ENCODE measurements around the gene MGAT4A. TPM values are rescaled to one million over a fixed set of nuclear protein-coding genes. Genes with fewer than 3 reads are reported as not detected.

Gene MGAT4A
- total RNA-seq, 2 experiments from 2014 or later = 71.9 to 76.7 TPM

- DNase-seq = no peak
- ChIA-PET CTCF (interaction anchor here (4.1 kb wide), 1 partner anchor 12 kb away, joined by 24 read pairs; no protein-coding TSS in a partner anchor), POLR2A (no interaction called here)
- Mint-ChIP-seq H3K27me3 (no peaks in the 10 kb centered on the region), H3K4me3 (no peak overlapping the region), H3K27ac (no peak overlapping the region), H3K36me3 (peaks cover 20% of the 10 kb centered on the region), H3K9me3 (no peaks in the 10 kb centered on the region), H3K4me1 (ENCODE audit: low read depth) (no peaks in the 10 kb centered on the region)
- intact Hi-C loops (cut with micrococcal nuclease) = no loop called here
These were observed 150.2 kb downstream of the MGAT4A start for GRCh38 chr2:98580656-98581284.

- H3K36me3 Mint-ChIP-seq = peaks cover 18% of the 10 kb centered on the region
- H3K27ac Mint-ChIP-seq = no peak overlapping the region
- no peaks in the 10 kb centered on the region for H3K9me3 Mint-ChIP-seq
- ChIA-PET POLR2A (no interaction called here), CTCF (interaction anchor here (1.1 to 4.1 kb wide), 2 partner anchors 11 to 22 kb away, joined by 3 to 24 read pairs; no protein-coding TSS in a partner anchor)
- no peak for DNase-seq
- H3K4me1 Mint-ChIP-seq (ENCODE audit: low read depth) = no peaks in the 10 kb centered on the region
- no peak overlapping the region for H3K4me3 Mint-ChIP-seq
- intact Hi-C loops (cut with micrococcal nuclease) = no loop called here
- no peaks in the 10 kb centered on the region for H3K27me3 Mint-ChIP-seq
These were observed 151.0 kb downstream of the MGAT4A start for GRCh38 chr2:98579926-98580325.

GRCh38 chr2:98578231-98578630 is 152.7 kb downstream of the MGAT4A start:
- no peak overlapping the region for H3K27ac Mint-ChIP-seq
- H3K4me3 Mint-ChIP-seq = no peak overlapping the region
- H3K4me1 Mint-ChIP-seq (ENCODE audit: low read depth) = no peaks in the 10 kb centered on the region
- intact Hi-C loops (cut with micrococcal nuclease) = no loop called here
- peaks cover 20% of the 10 kb centered on the region for H3K36me3 Mint-ChIP-seq
- ChIA-PET POLR2A (no interaction called here), CTCF (interaction anchor here (0.6 to 4.1 kb wide), 3 partner anchors 9 to 50 kb away, joined by 3 to 24 read pairs (median 4); no protein-coding TSS in a partner anchor)
- DNase-seq = no peak
- no peaks in the 10 kb centered on the region for H3K9me3 Mint-ChIP-seq
- H3K27me3 Mint-ChIP-seq = no peaks in the 10 kb centered on the region

- no peak overlapping the region for H3K4me3 Mint-ChIP-seq
- H3K9me3 Mint-ChIP-seq = no peaks in the 10 kb centered on the region
- no peak overlapping the region for H3K27ac Mint-ChIP-seq
- ChIA-PET POLR2A (no interaction called here), CTCF (interaction anchor here (1.3 to 4.1 kb wide), 2 partner anchors 9 to 10 kb away, joined by 3 to 24 read pairs; no protein-coding TSS in a partner anchor)
- H3K36me3 Mint-ChIP-seq = peaks cover 20% of the 10 kb centered on the region
- intact Hi-C loops (cut with micrococcal nuclease) = no loop called here
- no peak for DNase-seq
- H3K4me1 Mint-ChIP-seq (ENCODE audit: low read depth) = no peaks in the 10 kb centered on the region
- no peaks in the 10 kb centered on the region for H3K27me3 Mint-ChIP-seq
These were observed 153.6 kb downstream of the MGAT4A start for GRCh38 chr2:98577313-98577712.

GRCh38 chr2:98576666-98577312 is 154.1 kb downstream of the MGAT4A start:
- no peak for DNase-seq
- no peak overlapping the region for H3K4me3 Mint-ChIP-seq
- no peaks in the 10 kb centered on the region for H3K27me3 Mint-ChIP-seq
- H3K27ac Mint-ChIP-seq = no peak overlapping the region
- no peaks in the 10 kb centered on the region for H3K4me1 Mint-ChIP-seq (ENCODE audit: low read depth)
- no peaks in the 10 kb centered on the region for H3K9me3 Mint-ChIP-seq
- ChIA-PET POLR2A (no interaction called here), CTCF (interaction anchor here (1.3 to 4.1 kb wide), 2 partner anchors 8 to 11 kb away, joined by 3 to 24 read pairs; no protein-coding TSS in a partner anchor)
- H3K36me3 Mint-ChIP-seq = peaks cover 20% of the 10 kb centered on the region
- intact Hi-C loops (cut with micrococcal nuclease) = no loop called here

- ChIA-PET POLR2A (no interaction called here), CTCF (interaction anchor here (0.7 to 2.6 kb wide), 3 partner anchors 12 to 161 kb away, joined by 3 to 10 read pairs (median 3); no protein-coding TSS in a partner anchor)
- intact Hi-C loops (cut with micrococcal nuclease) = no loop called here
- H3K36me3 Mint-ChIP-seq = peaks cover 29% of the 10 kb centered on the region
- H3K4me3 Mint-ChIP-seq = no peak overlapping the region
- H3K4me1 Mint-ChIP-seq (ENCODE audit: low read depth) = no peaks in the 10 kb centered on the region
- DNase-seq = no peak
- no peaks in the 10 kb centered on the region for H3K9me3 Mint-ChIP-seq
- no peaks in the 10 kb centered on the region for H3K27me3 Mint-ChIP-seq
- H3K27ac Mint-ChIP-seq = no peak overlapping the region
These were observed 157.5 kb downstream of the MGAT4A start for GRCh38 chr2:98573426-98573825.

- H3K4me1 Mint-ChIP-seq (ENCODE audit: low read depth) = no peaks in the 10 kb centered on the region
- ChIA-PET CTCF (interaction anchor here (0.7 to 2.6 kb wide), 3 partner anchors 12 to 160 kb away, joined by 3 to 10 read pairs (median 3); no protein-coding TSS in a partner anchor), POLR2A (no interaction called here)
- intact Hi-C loops (cut with micrococcal nuclease) = no loop called here
- peaks cover 23% of the 10 kb centered on the region for H3K36me3 Mint-ChIP-seq
- H3K9me3 Mint-ChIP-seq = no peaks in the 10 kb centered on the region
- H3K27me3 Mint-ChIP-seq = no peaks in the 10 kb centered on the region
- no peak overlapping the region for H3K4me3 Mint-ChIP-seq
- DNase-seq = no peak
- H3K27ac Mint-ChIP-seq = no peak overlapping the region
These were observed 158.3 kb downstream of the MGAT4A start for GRCh38 chr2:98572676-98573075.

- no peaks in the 10 kb centered on the region for H3K27me3 Mint-ChIP-seq
- H3K27ac Mint-ChIP-seq = no peak overlapping the region
- peaks cover 20% of the 10 kb centered on the region for H3K36me3 Mint-ChIP-seq
- no peak for DNase-seq
- ChIA-PET CTCF (interaction anchor here (1.2 to 4.4 kb wide), 3 partner anchors 14 to 160 kb away, joined by 3 to 48 read pairs (median 10); no protein-coding TSS in a partner anchor), POLR2A (no interaction called here)
- no peak overlapping the region for H3K4me3 Mint-ChIP-seq
- intact Hi-C loops (cut with micrococcal nuclease) = no loop called here
- no peaks in the 10 kb centered on the region for H3K4me1 Mint-ChIP-seq (ENCODE audit: low read depth)
- H3K9me3 Mint-ChIP-seq = no peaks in the 10 kb centered on the region
These were observed 158.7 kb downstream of the MGAT4A start for GRCh38 chr2:98572211-98572610.

GRCh38 chr2:98571796-98572195 is 159.1 kb downstream of the MGAT4A start:
- H3K36me3 Mint-ChIP-seq = peaks cover 23% of the 10 kb centered on the region
- no peak overlapping the region for H3K27ac Mint-ChIP-seq

GRCh38 chr2:98571121-98571701 is 159.7 kb downstream of the MGAT4A start:
- POLR2A ChIA-PET = no interaction called here
- intact Hi-C loops (cut with micrococcal nuclease) = no loop called here
- H3K4me1 Mint-ChIP-seq (ENCODE audit: low read depth) = no peaks in the 10 kb centered on the region
- H3K4me3 Mint-ChIP-seq = no peak overlapping the region
- no peak overlapping the region for H3K27ac Mint-ChIP-seq
- CTCF ChIA-PET = interaction anchor here (2.6 to 4.4 kb wide), 2 partner anchors 13 to 159 kb away, joined by 10 to 48 read pairs; no protein-coding TSS in a partner anchor
- no peaks in the 10 kb centered on the region for H3K27me3 Mint-ChIP-seq
- no peaks in the 10 kb centered on the region for H3K9me3 Mint-ChIP-seq
- DNase-seq = no peak
- peaks cover 25% of the 10 kb centered on the region for H3K36me3 Mint-ChIP-seq

More at GRCh38 chr2:98571796-98572195, 159.1 kb downstream of the MGAT4A start:
- DNase-seq = no peak
- intact Hi-C loops (cut with micrococcal nuclease) = no loop called here
- H3K4me1 Mint-ChIP-seq (ENCODE audit: low read depth) = no peaks in the 10 kb centered on the region
- no peaks in the 10 kb centered on the region for H3K27me3 Mint-ChIP-seq
- POLR2A ChIA-PET = no interaction called here
- no peaks in the 10 kb centered on the region for H3K9me3 Mint-ChIP-seq
- CTCF ChIA-PET = interaction anchor here (2.6 to 4.4 kb wide), 2 partner anchors 13 to 159 kb away, joined by 10 to 48 read pairs; no protein-coding TSS in a partner anchor
- no peak overlapping the region for H3K4me3 Mint-ChIP-seq

- no peaks in the 10 kb centered on the region for H3K9me3 Mint-ChIP-seq
- ChIA-PET CTCF (interaction anchor here (1.1 to 4.4 kb wide), 4 partner anchors 9 to 267 kb away, joined by 3 to 48 read pairs (median 21); no protein-coding TSS in a partner anchor), POLR2A (no interaction called here)
- H3K4me3 Mint-ChIP-seq = no peak overlapping the region
- intact Hi-C loops (cut with micrococcal nuclease) = no loop called here
- no peak for DNase-seq
- H3K27me3 Mint-ChIP-seq = no peaks in the 10 kb centered on the region
- H3K27ac Mint-ChIP-seq = no peak overlapping the region
- no peaks in the 10 kb centered on the region for H3K4me1 Mint-ChIP-seq (ENCODE audit: low read depth)
- H3K36me3 Mint-ChIP-seq = peaks cover 31% of the 10 kb centered on the region
These were observed 160.6 kb downstream of the MGAT4A start for GRCh38 chr2:98570356-98570755.

GRCh38 chr2:98569915-98570314 is 161.0 kb downstream of the MGAT4A start:
- H3K27ac Mint-ChIP-seq = peak overlapping the region; percentile 16
- no peak overlapping the region for H3K4me3 Mint-ChIP-seq
- POLR2A ChIA-PET = no interaction called here
- peaks cover 30% of the 10 kb centered on the region for H3K36me3 Mint-ChIP-seq
- no peaks in the 10 kb centered on the region for H3K9me3 Mint-ChIP-seq
- H3K4me1 Mint-ChIP-seq (ENCODE audit: low read depth) = no peaks in the 10 kb centered on the region
- no peaks in the 10 kb centered on the region for H3K27me3 Mint-ChIP-seq
- intact Hi-C loops (cut with micrococcal nuclease) = loop anchor here (1.0 kb wide), 2 partner anchors 31 to 267 kb away; no protein-coding TSS in a partner anchor
- CTCF ChIA-PET = interaction anchor here (1.1 to 4.4 kb wide), 4 partner anchors 9 to 268 kb away, joined by 3 to 48 read pairs (median 21); no protein-coding TSS in a partner anchor
- no peak for DNase-seq
